Renal pelvis (tissue), 4 donors: ENCODE data around the gene NRP2. TPM values are rescaled to one million over a fixed set of nuclear protein-coding genes. Genes with fewer than 3 reads are reported as not detected.

ENCODE experiments used
- DNase-seq: peaks from one replicate; pipeline ENCODE4 v3.0.0-alpha.2; 2013
- polyA plus RNA-seq, 3 donors: library from polyadenylated mRNA; unstranded; fragments of 120-200 nt; gene quantifications; one replicate each; pipeline ENCODE4 v1.2.1, GENCODE V29; 2013; ENCODE audit not compliant: insufficient read length in 3 of 3

The NRP2 gene
- polyA plus RNA-seq, 3 donors: 55.8 to 67.4 (median 66.9) TPM

GRCh38 chr2:205802941-205803340 lies 120.6 kb downstream of the NRP2 start:
- DNase-seq: no peak

- no peak for DNase-seq
Observed at GRCh38 chr2:205803500-205803899, 121.2 kb downstream of the NRP2 start.

DNA sequence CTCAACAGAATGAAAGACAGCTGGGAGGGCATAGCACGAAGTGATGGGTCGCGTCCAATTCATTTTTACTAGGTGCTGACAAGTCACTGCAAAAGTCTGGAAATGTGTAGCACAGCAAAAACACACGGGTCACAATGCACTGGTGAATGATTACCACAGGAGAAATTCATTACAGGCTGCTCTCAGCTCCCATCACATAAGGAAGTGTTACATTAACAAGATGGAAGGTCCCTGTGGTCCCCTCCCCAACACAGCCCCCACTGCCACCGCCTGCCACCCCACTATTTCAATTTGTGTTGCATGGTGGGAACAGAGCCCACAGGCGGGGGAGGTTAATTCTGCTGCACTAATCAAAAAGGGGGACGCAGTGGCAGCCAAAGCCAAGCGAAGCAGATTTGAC lies 122.8 kb downstream of the NRP2 start:
- no peak for DNase-seq

DNA sequence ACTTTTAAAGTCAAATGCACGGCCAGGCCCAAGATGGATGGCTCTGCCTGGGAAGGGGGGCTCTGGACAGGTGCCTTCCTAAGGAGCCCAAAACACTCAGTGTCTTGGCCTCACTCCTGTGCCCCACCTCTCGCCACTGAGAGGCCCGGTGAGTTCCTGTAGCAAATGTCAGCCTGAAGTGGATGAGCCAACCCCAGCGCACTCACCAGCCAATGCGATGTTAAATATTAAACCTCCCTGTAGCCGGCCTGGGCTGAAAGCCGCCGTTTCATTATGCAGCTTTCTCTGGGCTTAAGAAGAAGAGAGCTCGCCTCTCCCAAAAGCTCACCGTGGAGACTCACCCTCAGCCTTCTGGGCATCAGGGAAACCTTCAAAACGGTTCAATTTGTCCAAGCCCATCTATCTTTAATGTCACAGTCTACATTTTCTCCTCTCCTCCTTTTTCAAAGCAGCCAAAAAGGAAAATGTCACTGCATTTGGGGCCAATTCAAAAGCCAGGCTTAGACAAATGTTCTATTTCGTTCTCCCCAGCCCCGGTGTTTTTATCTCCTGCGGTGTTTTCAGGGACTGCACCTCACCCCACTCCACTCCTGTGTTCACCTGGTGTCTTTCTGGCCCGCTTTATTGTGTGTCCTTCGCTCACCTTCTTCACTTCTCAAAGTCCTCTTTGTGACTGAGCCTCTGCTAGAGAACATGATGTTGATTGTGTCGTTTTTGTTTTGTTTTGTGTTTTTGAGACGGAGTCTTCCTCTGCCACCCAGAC lies 124.0 kb downstream of the NRP2 start:
- no peak for DNase-seq

- DNase-seq: no peak
Observed at GRCh38 chr2:205807229-205807628, 124.9 kb downstream of the NRP2 start.

- DNase-seq: no peak
Observed at GRCh38 chr2:205807758-205808157, 125.5 kb downstream of the NRP2 start.

DNA sequence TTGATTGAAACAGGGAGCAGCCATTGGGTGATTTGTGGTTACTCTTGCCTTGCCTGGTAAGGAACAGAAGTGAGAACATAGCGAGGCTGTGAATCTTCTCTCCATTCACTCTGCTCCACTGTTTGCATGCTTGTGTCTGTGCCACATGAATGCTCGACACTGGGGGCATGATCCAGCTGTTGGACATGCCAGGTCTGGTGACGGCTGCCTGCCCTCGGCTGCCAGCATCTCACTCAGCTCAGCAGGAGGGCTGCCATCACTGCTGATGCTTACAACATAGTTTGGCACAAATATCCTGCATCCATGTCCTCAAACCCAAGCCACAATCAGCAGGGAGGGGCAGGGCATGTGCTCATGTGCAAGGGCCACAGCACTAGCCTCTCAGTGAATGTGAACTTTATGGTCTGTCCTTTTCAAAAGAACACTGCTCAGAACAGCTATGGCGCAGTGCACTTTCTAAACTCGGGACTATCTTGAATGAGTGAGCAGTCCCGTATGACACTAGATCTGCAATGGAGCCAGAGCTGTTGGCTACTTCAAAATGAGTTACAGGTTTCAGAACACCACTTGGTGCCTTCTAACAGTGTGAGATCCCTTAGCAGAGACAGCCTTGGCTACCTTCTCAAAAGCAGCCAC lies 126.3 kb downstream of the NRP2 start:
- no peak for DNase-seq

GRCh38 chr2:205811387-205811786 lies 129.1 kb downstream of the NRP2 start:
- DNase-seq: no peak

- DNase-seq: no peak
Observed at GRCh38 chr2:205814039-205814364, 131.7 kb downstream of the NRP2 start.

- no peak for DNase-seq
Observed at GRCh38 chr2:205815673-205816072, 133.4 kb downstream of the NRP2 start.

GRCh38 chr2:205816268-205816667 lies 134.0 kb downstream of the NRP2 start:
- DNase-seq: no peak

GRCh38 chr2:205822579-205822978 lies 140.3 kb downstream of the NRP2 start:
- DNase-seq: no peak

DNA sequence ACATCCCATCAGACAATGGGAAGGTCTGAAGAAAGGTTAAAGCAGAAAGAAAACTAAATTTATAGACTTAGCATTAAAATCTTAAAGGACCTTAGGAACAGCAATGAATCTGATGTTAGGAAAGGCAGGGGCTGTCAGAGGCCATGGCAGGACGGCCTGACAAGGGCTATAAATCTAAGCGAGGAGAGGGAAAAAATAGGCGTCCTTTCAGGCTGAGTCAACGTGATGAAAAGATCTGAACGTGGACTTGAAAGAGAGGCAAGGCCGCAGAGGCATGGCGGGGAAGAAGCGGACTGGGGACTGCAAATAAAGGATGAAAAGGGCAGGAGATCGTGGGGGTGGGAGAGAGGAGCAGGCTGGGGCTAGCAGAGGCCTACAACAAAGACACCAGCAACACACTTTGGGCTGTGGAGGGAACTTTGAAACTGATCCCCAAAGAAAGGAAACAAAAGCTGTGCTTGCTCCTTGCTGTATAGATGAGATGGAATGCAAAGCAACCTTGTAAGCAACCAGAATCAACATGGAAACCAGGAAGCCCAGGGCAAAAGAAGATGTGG lies 145.6 kb downstream of the NRP2 start:
- no peak for DNase-seq

- DNase-seq: no peak
Observed at GRCh38 chr2:205833864-205834263, 151.6 kb downstream of the NRP2 start.

DNA sequence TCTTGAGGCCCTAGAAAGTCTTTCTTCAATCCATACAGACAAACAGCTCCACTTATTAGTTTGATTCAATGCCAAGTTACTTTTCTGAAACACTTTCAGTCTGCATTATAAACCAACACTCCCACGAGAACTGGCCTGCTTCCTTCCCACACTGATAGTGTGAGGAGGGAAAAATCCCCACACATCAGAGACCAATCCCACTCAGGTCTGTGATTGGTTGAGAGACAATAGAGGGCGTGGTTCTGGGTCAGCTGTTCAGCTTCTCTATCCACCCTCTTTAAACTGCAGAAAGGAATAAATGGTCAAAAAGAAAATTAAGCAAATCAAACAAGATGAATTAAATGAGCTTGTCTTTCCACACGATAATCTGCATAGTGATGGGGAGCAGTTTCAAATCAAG lies 152.5 kb downstream of the NRP2 start:
- no peak for DNase-seq

- no peak for DNase-seq
Observed at GRCh38 chr2:205835251-205835791, 153.0 kb downstream of the NRP2 start.

- DNase-seq: no peak
Observed at GRCh38 chr2:205835923-205836322, 153.6 kb downstream of the NRP2 start.

DNA sequence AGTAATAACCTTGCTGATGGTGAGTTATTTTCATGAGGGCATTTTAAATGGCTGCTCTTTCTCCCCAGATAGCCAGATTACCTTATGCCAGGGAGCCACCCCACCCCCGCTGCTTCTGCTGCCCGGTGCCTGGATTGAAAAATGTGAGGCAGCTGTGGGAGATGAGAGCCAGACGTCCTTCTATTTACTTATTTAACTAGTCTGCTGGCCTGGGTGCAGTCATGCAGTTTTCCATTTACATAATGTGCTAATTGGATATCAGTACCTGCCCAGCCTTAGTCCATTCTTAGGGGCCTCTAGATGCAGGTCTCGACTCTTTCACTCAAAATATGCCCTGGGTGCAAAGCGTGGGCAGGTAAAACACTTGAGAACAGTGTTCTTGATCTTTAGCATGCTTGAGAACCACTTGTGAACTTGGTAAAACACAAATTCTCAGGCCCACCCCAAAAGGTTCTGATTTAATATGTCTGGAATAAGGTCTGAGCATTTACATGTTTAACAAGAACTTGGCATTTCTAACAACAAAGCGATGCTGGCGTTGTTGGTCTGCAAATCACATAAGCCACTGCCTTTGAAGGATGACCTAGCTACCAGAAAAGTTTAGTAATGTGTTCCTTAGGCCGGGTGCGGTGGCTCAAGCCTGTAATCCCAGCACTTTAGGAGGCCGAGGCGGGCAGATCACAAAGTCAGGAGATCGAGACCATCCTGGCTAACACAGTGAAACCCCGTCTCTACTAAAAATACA lies 154.3 kb downstream of the NRP2 start:
- no peak for DNase-seq

- DNase-seq: no peak
Observed at GRCh38 chr2:205837663-205838062, 155.4 kb downstream of the NRP2 start.

DNA sequence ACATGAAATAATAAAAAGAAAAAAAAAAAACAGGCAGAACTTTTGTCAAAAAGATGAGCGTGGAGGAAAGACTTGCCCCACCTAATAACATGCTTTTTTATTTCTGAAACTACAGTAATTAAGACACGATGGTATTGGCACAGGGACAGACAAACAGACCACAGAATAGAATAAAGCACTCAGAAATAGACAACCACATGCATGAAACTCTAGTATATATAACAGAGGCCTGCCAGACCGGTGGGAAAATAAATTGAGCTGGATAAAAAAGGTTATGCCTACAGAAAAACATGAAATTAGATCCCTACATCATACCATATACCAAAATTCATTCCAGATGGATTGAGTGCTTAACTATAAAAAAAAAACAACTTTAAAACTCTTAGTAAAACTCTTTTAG lies 163.1 kb downstream of the NRP2 start:
- DNase-seq: no peak
